Liver (tissue), 2 donors: ENCODE data around the gene CMTM6.

Experiments used
- RAD21 ChIP-seq, 2 donors: IDR thresholded peaks; 2 replicates each; pipeline ENCODE4 v1.6.1; 2016; ENCODE audit warnings: antibody characterized with exemption in 2 of 2, mild to moderate bottlenecking in 2 of 2
- REST ChIP-seq: IDR thresholded peaks from 2 replicates; pipeline ENCODE4 v1.6.1; 2016; ENCODE audit warnings: antibody characterized with exemption, mild to moderate bottlenecking
- TF ChIP-seq, protein P1 (sequence below): IDR thresholded peaks from 2 replicates; pipeline ENCODE4 v1.6.1; 2016; ENCODE audit warnings: antibody characterized with exemption
- TF ChIP-seq, protein P2 (sequence below): IDR thresholded peaks from 2 replicates; pipeline ENCODE4 v1.6.1; 2016; ENCODE audit warnings: antibody characterized with exemption
- donor health status: healthy.

DNA sequence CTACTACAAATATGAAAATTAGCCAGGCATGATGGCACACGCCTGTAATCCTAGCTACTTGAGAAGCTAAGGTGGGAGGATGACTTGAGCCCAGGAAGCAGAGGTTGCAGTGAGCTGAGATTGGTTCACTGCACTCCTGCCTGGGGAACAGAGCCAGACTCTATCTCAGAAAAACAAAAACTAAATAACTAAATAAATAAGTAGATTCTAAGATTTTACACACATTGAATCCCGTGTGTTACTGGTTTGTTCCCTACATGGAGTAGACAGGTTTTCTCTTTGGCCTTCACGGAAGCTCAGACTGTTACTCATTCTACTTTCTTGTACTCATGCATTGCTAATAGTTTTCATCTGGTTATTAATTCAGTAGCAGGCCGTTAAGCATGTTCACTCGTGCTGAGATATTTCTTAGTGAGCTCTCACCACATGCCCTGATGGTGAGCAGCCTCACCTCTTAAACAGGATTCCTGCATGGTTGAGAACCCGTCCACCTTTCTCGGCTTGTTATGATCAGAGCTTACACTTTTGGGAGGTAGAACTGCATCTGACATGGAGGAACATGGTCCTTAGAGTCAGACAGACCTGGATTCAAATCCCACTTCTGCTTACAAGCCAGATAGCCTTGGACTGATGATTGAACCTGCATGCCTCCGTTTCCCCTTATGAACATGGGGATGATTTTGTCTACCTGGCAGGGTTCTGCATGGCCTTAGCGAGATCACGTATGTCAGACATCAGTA lies 61.9 kb downstream of the CMTM6 start:
- TF ChIP-seq, protein P1, sequence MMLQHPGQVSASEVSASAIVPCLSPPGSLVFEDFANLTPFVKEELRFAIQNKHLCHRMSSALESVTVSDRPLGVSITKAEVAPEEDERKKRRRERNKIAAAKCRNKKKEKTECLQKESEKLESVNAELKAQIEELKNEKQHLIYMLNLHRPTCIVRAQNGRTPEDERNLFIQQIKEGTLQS: no peak
- TF ChIP-seq, protein P2, sequence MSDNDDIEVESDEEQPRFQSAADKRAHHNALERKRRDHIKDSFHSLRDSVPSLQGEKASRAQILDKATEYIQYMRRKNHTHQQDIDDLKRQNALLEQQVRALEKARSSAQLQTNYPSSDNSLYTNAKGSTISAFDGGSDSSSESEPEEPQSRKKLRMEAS: no peak
- TF ChIP-seq REST (no peak), RAD21 (IDR thresholded peaks at IDR 0.05) (no peak)
